Measurements from ENCODE around the gene EXOC3.

The EXOC3 gene

GRCh38 chr5:429453-430188, 13.4 kb upstream of the EXOC3 start:
- Histone ChIP-seq H3K36me3 (ENCODE audit: control insufficient read depth in 1 of 2, insufficient read depth in 2 of 2, low read length in 2 of 2) (no peaks in the 10 kb centered on the region), H3K9me3 (ENCODE audit: control insufficient read depth in 1 of 2, low read length in 2 of 2) (no peaks in the 10 kb centered on the region), H3K27me3 (ENCODE audit: low read depth, low read length) (no peaks in the 10 kb centered on the region), H3K4me3 (ENCODE audit: low read depth in 1 of 2, low read length in 2 of 2) (no peak overlapping the region), H3K4me1 (ENCODE audit: control insufficient read depth in 1 of 2, insufficient read depth in 2 of 2, low read length in 2 of 2) (peaks cover 4% of the 10 kb centered on the region in 2 donors), H3K27ac (ENCODE audit: low read length) (no peak overlapping the region)

GRCh38 chr5:430214-430925, 12.6 kb upstream of the EXOC3 start:
- H3K27me3 ChIP-seq (ENCODE audit: low read depth, low read length), result no peaks in the 10 kb centered on the region
- H3K27ac ChIP-seq (ENCODE audit: low read length), result no peak overlapping the region
- H3K4me1 ChIP-seq (ENCODE audit: control insufficient read depth in 1 of 2, insufficient read depth in 2 of 2, low read length in 2 of 2), result peaks cover 4% of the 10 kb centered on the region in 2 donors
- no peak overlapping the region for H3K4me3 ChIP-seq (ENCODE audit: low read depth in 1 of 2, low read length in 2 of 2)
- no peaks in the 10 kb centered on the region for H3K9me3 ChIP-seq (ENCODE audit: control insufficient read depth in 1 of 2, low read length in 2 of 2)
- H3K36me3 ChIP-seq (ENCODE audit: control insufficient read depth in 1 of 2, insufficient read depth in 2 of 2, low read length in 2 of 2), result no peaks in the 10 kb centered on the region

- Histone ChIP-seq H3K4me3 (ENCODE audit: low read depth in 1 of 2, low read length in 2 of 2) (no peak overlapping the region), H3K4me1 (ENCODE audit: control insufficient read depth in 1 of 2, insufficient read depth in 2 of 2, low read length in 2 of 2) (peaks cover 4% of the 10 kb centered on the region in 2 donors), H3K27ac (ENCODE audit: low read length) (no peak overlapping the region), H3K9me3 (ENCODE audit: control insufficient read depth in 1 of 2, low read length in 2 of 2) (no peaks in the 10 kb centered on the region), H3K36me3 (ENCODE audit: control insufficient read depth in 1 of 2, insufficient read depth in 2 of 2, low read length in 2 of 2) (no peaks in the 10 kb centered on the region), H3K27me3 (ENCODE audit: low read depth, low read length) (no peaks in the 10 kb centered on the region)
Measured at GRCh38 chr5:431001-431710, 11.8 kb upstream of the EXOC3 start.

GRCh38 chr5:431711-432050, 11.3 kb upstream of the EXOC3 start:
- H3K36me3 ChIP-seq (ENCODE audit: control insufficient read depth in 1 of 2, insufficient read depth in 2 of 2, low read length in 2 of 2), result no peaks in the 10 kb centered on the region
- H3K4me3 ChIP-seq (ENCODE audit: low read depth in 1 of 2, low read length in 2 of 2), result no peak overlapping the region
- no peaks in the 10 kb centered on the region for H3K27me3 ChIP-seq (ENCODE audit: low read depth, low read length)
- H3K4me1 ChIP-seq (ENCODE audit: control insufficient read depth in 1 of 2, insufficient read depth in 2 of 2, low read length in 2 of 2), result peaks cover 4% of the 10 kb centered on the region in 2 donors
- no peak overlapping the region for H3K27ac ChIP-seq (ENCODE audit: low read length)
- H3K9me3 ChIP-seq (ENCODE audit: control insufficient read depth in 1 of 2, low read length in 2 of 2), result no peaks in the 10 kb centered on the region

GRCh38 chr5:432201-432927, 10.6 kb upstream of the EXOC3 start:
- no peak overlapping the region for H3K4me3 ChIP-seq (ENCODE audit: low read depth in 1 of 2, low read length in 2 of 2)
- peaks cover 4% of the 10 kb centered on the region in 2 donors for H3K4me1 ChIP-seq (ENCODE audit: control insufficient read depth in 1 of 2, insufficient read depth in 2 of 2, low read length in 2 of 2)
- no peak overlapping the region for H3K27ac ChIP-seq (ENCODE audit: low read length)
- no peaks in the 10 kb centered on the region for H3K36me3 ChIP-seq (ENCODE audit: control insufficient read depth in 1 of 2, insufficient read depth in 2 of 2, low read length in 2 of 2)
- no peaks in the 10 kb centered on the region for H3K27me3 ChIP-seq (ENCODE audit: low read depth, low read length)
- no peaks in the 10 kb centered on the region for H3K9me3 ChIP-seq (ENCODE audit: control insufficient read depth in 1 of 2, low read length in 2 of 2)

GRCh38 chr5:432928-433791, 9.8 kb upstream of the EXOC3 start:
- no peaks in the 10 kb centered on the region for H3K36me3 ChIP-seq (ENCODE audit: control insufficient read depth in 1 of 2, insufficient read depth in 2 of 2, low read length in 2 of 2)
- H3K4me1 ChIP-seq (ENCODE audit: control insufficient read depth in 1 of 2, insufficient read depth in 2 of 2, low read length in 2 of 2), result peaks cover 4% of the 10 kb centered on the region in 2 donors
- H3K27me3 ChIP-seq (ENCODE audit: low read depth, low read length), result no peaks in the 10 kb centered on the region
- H3K27ac ChIP-seq (ENCODE audit: low read length), result no peak overlapping the region
- H3K4me3 ChIP-seq (ENCODE audit: low read depth in 1 of 2, low read length in 2 of 2), result no peak overlapping the region
- no peaks in the 10 kb centered on the region for H3K9me3 ChIP-seq (ENCODE audit: control insufficient read depth in 1 of 2, low read length in 2 of 2)

GRCh38 chr5:433836-434235, 9.1 kb upstream of the EXOC3 start:
- Histone ChIP-seq H3K27ac (ENCODE audit: low read length) (no peak overlapping the region), H3K27me3 (ENCODE audit: low read depth, low read length) (no peaks in the 10 kb centered on the region), H3K4me1 (ENCODE audit: control insufficient read depth in 1 of 2, insufficient read depth in 2 of 2, low read length in 2 of 2) (peaks cover 4% of the 10 kb centered on the region in 2 donors), H3K9me3 (ENCODE audit: control insufficient read depth in 1 of 2, low read length in 2 of 2) (no peaks in the 10 kb centered on the region), H3K36me3 (ENCODE audit: control insufficient read depth in 1 of 2, insufficient read depth in 2 of 2, low read length in 2 of 2) (no peaks in the 10 kb centered on the region), H3K4me3 (ENCODE audit: low read depth in 1 of 2, low read length in 2 of 2) (no peak overlapping the region)

- no peaks in the 10 kb centered on the region for H3K27me3 ChIP-seq (ENCODE audit: low read depth, low read length)
- H3K4me1 ChIP-seq (ENCODE audit: control insufficient read depth in 1 of 2, insufficient read depth in 2 of 2, low read length in 2 of 2), result peaks cover 2 to 4% of the 10 kb centered on the region in 2 donors
- H3K27ac ChIP-seq (ENCODE audit: low read length), result no peak overlapping the region
- no peaks in the 10 kb centered on the region for H3K36me3 ChIP-seq (ENCODE audit: control insufficient read depth in 1 of 2, insufficient read depth in 2 of 2, low read length in 2 of 2)
- H3K4me3 ChIP-seq (ENCODE audit: low read depth in 1 of 2, low read length in 2 of 2), result no peak overlapping the region
- no peaks in the 10 kb centered on the region for H3K9me3 ChIP-seq (ENCODE audit: control insufficient read depth in 1 of 2, low read length in 2 of 2)
Measured at GRCh38 chr5:434443-435146, 8.4 kb upstream of the EXOC3 start.

GRCh38 chr5:435156-435790, 7.7 kb upstream of the EXOC3 start:
- no peak overlapping the region for H3K4me3 ChIP-seq (ENCODE audit: low read depth in 1 of 2, low read length in 2 of 2)
- no peaks in the 10 kb centered on the region for H3K9me3 ChIP-seq (ENCODE audit: control insufficient read depth in 1 of 2, low read length in 2 of 2)
- H3K4me1 ChIP-seq (ENCODE audit: control insufficient read depth in 1 of 2, insufficient read depth in 2 of 2, low read length in 2 of 2), result no peaks in the 10 kb centered on the region
- H3K27ac ChIP-seq (ENCODE audit: low read length), result no peak overlapping the region
- no peaks in the 10 kb centered on the region for H3K27me3 ChIP-seq (ENCODE audit: low read depth, low read length)
- no peaks in the 10 kb centered on the region for H3K36me3 ChIP-seq (ENCODE audit: control insufficient read depth in 1 of 2, insufficient read depth in 2 of 2, low read length in 2 of 2)

Data from muscle layer of duodenum (tissue), 2 donors.